Rectal smooth muscle tissue (tissue), 1 donor: ENCODE results near the gene PRSS33.

Experiments used
- H3K27ac ChIP-seq: one replicate; pipeline ENCODE4 v1.7.0; 2013; ENCODE audit warnings: low read depth, low read length, inconsistent platforms
- H3K27me3 ChIP-seq: one replicate; pipeline ENCODE4 v1.7.0; 2013; ENCODE audit warnings: low read length; ENCODE audit not compliant: control insufficient read depth, insufficient read depth
- H3K36me3 ChIP-seq: one replicate; pipeline ENCODE4 v1.7.0; 2013; ENCODE audit warnings: low read length; ENCODE audit not compliant: control insufficient read depth, insufficient read depth
- H3K4me1 ChIP-seq: one replicate; pipeline ENCODE4 v1.7.0; 2013; ENCODE audit warnings: low read length; ENCODE audit not compliant: control insufficient read depth, insufficient read depth
- H3K4me3 ChIP-seq: one replicate; pipeline ENCODE4 v1.7.0; 2013; ENCODE audit warnings: low read length
- H3K9ac ChIP-seq: one replicate; pipeline ENCODE4 v1.7.0; 2013; ENCODE audit warnings: low read length

PRSS33 gene

GRCh38 chr16:2804728-2805127 is 17.4 kb upstream of the PRSS33 start:
- Histone ChIP-seq H3K4me3 (no peak overlapping the region), H3K36me3 (no peaks in the 10 kb centered on the region), H3K9ac (no peak overlapping the region), H3K27me3 (no peaks in the 10 kb centered on the region), H3K4me1 (no peaks in the 10 kb centered on the region), H3K27ac (no peak overlapping the region)

GRCh38 chr16:2803545-2804195 is 16.3 kb upstream of the PRSS33 start:
- no peak overlapping the region for H3K27ac ChIP-seq
- H3K4me1 ChIP-seq, result no peaks in the 10 kb centered on the region
- no peak overlapping the region for H3K4me3 ChIP-seq
- H3K27me3 ChIP-seq, result no peaks in the 10 kb centered on the region
- no peaks in the 10 kb centered on the region for H3K36me3 ChIP-seq
- no peak overlapping the region for H3K9ac ChIP-seq

- Histone ChIP-seq H3K27ac (no peak overlapping the region), H3K9ac (no peak overlapping the region), H3K36me3 (no peaks in the 10 kb centered on the region), H3K4me1 (no peaks in the 10 kb centered on the region), H3K4me3 (no peak overlapping the region), H3K27me3 (no peaks in the 10 kb centered on the region)
Observed at GRCh38 chr16:2799859-2800226, 12.5 kb upstream of the PRSS33 start.

GRCh38 chr16:2799205-2799858 is 12.0 kb upstream of the PRSS33 start:
- Histone ChIP-seq H3K27me3 (no peaks in the 10 kb centered on the region), H3K27ac (no peak overlapping the region), H3K36me3 (no peaks in the 10 kb centered on the region), H3K4me3 (no peak overlapping the region), H3K9ac (no peak overlapping the region), H3K4me1 (no peaks in the 10 kb centered on the region)

- Histone ChIP-seq H3K4me1 (no peaks in the 10 kb centered on the region), H3K4me3 (no peak overlapping the region), H3K9ac (no peak overlapping the region), H3K27me3 (no peaks in the 10 kb centered on the region), H3K36me3 (no peaks in the 10 kb centered on the region), H3K27ac (no peak overlapping the region)
Observed at GRCh38 chr16:2798723-2799204, 11.4 kb upstream of the PRSS33 start.

GRCh38 chr16:2795395-2796143 is 8.2 kb upstream of the PRSS33 start:
- H3K4me3 ChIP-seq, result no peak overlapping the region
- no peaks in the 10 kb centered on the region for H3K4me1 ChIP-seq
- no peak overlapping the region for H3K9ac ChIP-seq
- H3K27me3 ChIP-seq, result no peaks in the 10 kb centered on the region
- no peaks in the 10 kb centered on the region for H3K36me3 ChIP-seq
- no peak overlapping the region for H3K27ac ChIP-seq

- Histone ChIP-seq H3K4me1 (no peaks in the 10 kb centered on the region), H3K27me3 (peaks cover 2% of the 10 kb centered on the region), H3K27ac (no peak overlapping the region), H3K9ac (no peak overlapping the region), H3K36me3 (no peaks in the 10 kb centered on the region), H3K4me3 (no peak overlapping the region)
Observed at GRCh38 chr16:2792940-2793339, 5.6 kb upstream of the PRSS33 start.

- H3K4me1 ChIP-seq, result no peaks in the 10 kb centered on the region
- H3K36me3 ChIP-seq, result no peaks in the 10 kb centered on the region
- H3K9ac ChIP-seq, result no peak overlapping the region
- peaks cover 8% of the 10 kb centered on the region for H3K27me3 ChIP-seq
- H3K4me3 ChIP-seq, result no peak overlapping the region
- no peak overlapping the region for H3K27ac ChIP-seq
Observed at GRCh38 chr16:2791174-2791573, 3.8 kb upstream of the PRSS33 start.

- Histone ChIP-seq H3K9ac (no peak overlapping the region), H3K27ac (no peak overlapping the region), H3K4me3 (no peak overlapping the region), H3K27me3 (peaks cover 12% of the 10 kb centered on the region), H3K36me3 (no peaks in the 10 kb centered on the region), H3K4me1 (no peaks in the 10 kb centered on the region)
Observed at GRCh38 chr16:2790631-2791030, 3.3 kb upstream of the PRSS33 start.

GRCh38 chr16:2787961-2788360 is 601 bp upstream of the PRSS33 start:
- Histone ChIP-seq H3K4me1 (no peaks in the 10 kb centered on the region), H3K4me3 (no peak overlapping the region), H3K9ac (no peak overlapping the region), H3K27me3 (peaks cover 19% of the 10 kb centered on the region), H3K36me3 (no peaks in the 10 kb centered on the region), H3K27ac (no peak overlapping the region)

- Histone ChIP-seq H3K9ac (no peak overlapping the region), H3K4me3 (no peak overlapping the region), H3K36me3 (no peaks in the 10 kb centered on the region), H3K4me1 (no peaks in the 10 kb centered on the region), H3K27me3 (peaks cover 19% of the 10 kb centered on the region), H3K27ac (no peak overlapping the region)
Observed at GRCh38 chr16:2786826-2787151, 571 bp downstream of the PRSS33 start.

- Histone ChIP-seq H3K27ac (no peak overlapping the region), H3K4me1 (no peaks in the 10 kb centered on the region), H3K4me3 (no peak overlapping the region), H3K9ac (no peak overlapping the region), H3K36me3 (no peaks in the 10 kb centered on the region), H3K27me3 (peaks cover 19% of the 10 kb centered on the region)
Observed at GRCh38 chr16:2786061-2786825, 1.1 kb downstream of the PRSS33 start.
